Ishikawa (cell line): ENCODE measurements around the gene FAM53B.

Source experiments
- EGR1 ChIP-seq: IDR thresholded peaks from 2 replicates; pipeline ENCODE4 v1.6.1; 2012
- NFIC ChIP-seq: IDR thresholded peaks from 2 replicates; pipeline ENCODE4 v1.6.1; 2012
- TEAD4 ChIP-seq: IDR thresholded peaks from 2 replicates; pipeline ENCODE4 v1.6.1; 2012

DNA sequence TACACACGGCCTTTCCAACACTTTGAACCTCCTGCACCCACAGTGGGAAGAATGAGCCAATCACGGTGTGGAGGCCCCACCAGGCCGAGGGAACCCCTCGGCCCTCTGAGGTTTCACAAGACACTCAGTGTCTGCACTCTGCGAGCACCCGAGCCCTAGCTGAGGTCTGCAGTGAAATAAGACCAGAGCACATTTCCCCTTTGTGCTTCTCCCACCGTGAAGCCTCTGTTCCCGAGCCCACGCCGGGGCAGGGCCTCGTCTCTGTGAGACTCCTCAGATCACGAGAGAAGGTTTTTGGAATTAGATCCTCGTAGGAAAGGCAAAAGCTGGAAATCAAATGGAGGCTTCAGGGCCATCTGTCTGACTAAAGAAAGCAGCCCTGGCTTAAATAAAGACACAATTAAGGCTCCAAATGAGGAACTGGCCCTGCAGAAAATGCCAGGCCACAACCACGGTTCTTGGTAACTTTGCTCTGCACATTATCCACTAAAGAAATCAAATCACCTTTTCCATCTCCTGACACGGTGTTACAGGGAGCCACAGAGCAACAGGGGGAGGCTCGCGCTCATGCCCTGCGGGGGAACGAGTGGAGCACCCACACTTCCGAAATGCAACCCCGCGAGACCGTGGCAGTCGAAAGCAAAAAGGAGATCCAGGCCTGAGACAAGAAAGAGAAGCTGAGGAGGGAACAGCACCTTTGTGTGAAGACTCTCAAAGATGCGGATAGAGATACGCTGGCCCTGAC, 43.7 kb downstream of the FAM53B start:
- TF ChIP-seq NFIC (no peak), TEAD4 (no peak), EGR1 (no peak)
